Trophoblast cell (in vitro differentiated cells and primary cell): ENCODE results near the gene IL20RA.
"Not testable (repeated sequence)": the region's sequence is repeated elsewhere in the genome, so short reads cannot be mapped to it uniquely, and the experiment has no call there.

Experiments
- DNase-seq, 2 donors: peaks; one replicate each; pipeline ENCODE4 v3.0.0-alpha.2; 2016
- H2AFZ ChIP-seq: 2 replicates; pipeline ENCODE4 v1.6.1; 2013; ENCODE audit warnings: low read length, moderate library complexity, mild to moderate bottlenecking; ENCODE audit not compliant: insufficient read depth, poor library complexity
- H2AK5ac ChIP-seq: 2 replicates; pipeline ENCODE4 v1.6.1; 2013; ENCODE audit warnings: mild to moderate bottlenecking, low read length
- H2BK120ac ChIP-seq: 2 replicates; pipeline ENCODE4 v1.6.1; 2013; ENCODE audit warnings: low read length, mild to moderate bottlenecking, moderate library complexity; ENCODE audit not compliant: insufficient read depth, poor library complexity
- H2BK12ac ChIP-seq: 2 replicates; pipeline ENCODE4 v1.6.1; 2013; ENCODE audit warnings: mild to moderate bottlenecking, low read length, moderate library complexity
- H2BK5ac ChIP-seq: 2 replicates; pipeline ENCODE4 v1.6.1; 2013; ENCODE audit warnings: low read length, low read depth, moderate library complexity, mild to moderate bottlenecking; ENCODE audit not compliant: poor library complexity
- H3K14ac ChIP-seq: 2 replicates; pipeline ENCODE4 v1.6.1; 2013; ENCODE audit warnings: mild to moderate bottlenecking, low read length
- H3K18ac ChIP-seq: 2 replicates; pipeline ENCODE4 v1.6.1; 2013; ENCODE audit warnings: mild to moderate bottlenecking, low read length
- H3K23ac ChIP-seq: 2 replicates; pipeline ENCODE4 v1.6.1; 2013; ENCODE audit warnings: low read length
- H3K27ac ChIP-seq: 2 replicates; pipeline ENCODE4 v1.5.1; 2013; ENCODE audit warnings: low read depth, mild to moderate bottlenecking, inconsistent platforms, low read length, moderate library complexity
- H3K27me3 ChIP-seq: 2 replicates; pipeline ENCODE4 v1.6.1; 2013; ENCODE audit warnings: inconsistent platforms, mild to moderate bottlenecking, low read length, moderate library complexity; ENCODE audit not compliant: insufficient read depth
- H3K36me3 ChIP-seq, 2 experiments: 1 replicate in 1 of 2; 2 replicates in 1 of 2; pipeline ENCODE4 v1.6.1; 2013; ENCODE audit warnings: low read length in 2 of 2, mild to moderate bottlenecking in 2 of 2, moderate library complexity in 1 of 2; ENCODE audit not compliant: insufficient read depth in 2 of 2, control insufficient read depth in 1 of 2
- H3K4ac ChIP-seq: 2 replicates; pipeline ENCODE4 v1.6.1; 2013; ENCODE audit warnings: low read depth, mild to moderate bottlenecking, low read length, moderate library complexity
- H3K4me1 ChIP-seq, 2 experiments: 1 replicate in 1 of 2; 2 replicates in 1 of 2; pipeline ENCODE4 v1.6.1; 2013; ENCODE audit warnings: low read length in 2 of 2, mild to moderate bottlenecking in 2 of 2, moderate library complexity in 1 of 2; ENCODE audit not compliant: insufficient read depth in 2 of 2, control insufficient read depth in 1 of 2
- H3K4me2 ChIP-seq: 2 replicates; pipeline ENCODE4 v1.6.1; 2013; ENCODE audit warnings: inconsistent platforms, mild to moderate bottlenecking, low read length, moderate library complexity
- H3K4me3 ChIP-seq: 2 replicates; pipeline ENCODE4 v1.5.1; 2013; ENCODE audit warnings: mild to moderate bottlenecking, low read depth, low read length, inconsistent platforms
- H3K79me1 ChIP-seq: one replicate; pipeline ENCODE4 v1.6.1; 2013; ENCODE audit warnings: low read length
- H3K79me2 ChIP-seq: 2 replicates; pipeline ENCODE4 v1.6.1; 2013; ENCODE audit warnings: low read length, mild to moderate bottlenecking; ENCODE audit not compliant: control insufficient read depth, insufficient read depth, poor library complexity
- H3K9ac ChIP-seq: 2 replicates; pipeline ENCODE4 v1.6.1; 2013; ENCODE audit warnings: mild to moderate bottlenecking, low read length
- H3K9me3 ChIP-seq: 2 replicates; pipeline ENCODE4 v1.6.1; 2013; ENCODE audit warnings: low read depth, mild to moderate bottlenecking, control low read depth, inconsistent platforms, low read length; ENCODE audit not compliant: insufficient read depth
- H4K12ac ChIP-seq: 2 replicates; pipeline ENCODE4 v1.6.1; 2013; ENCODE audit warnings: low read depth, mild to moderate bottlenecking, low read length, moderate library complexity
- H4K8ac ChIP-seq: 2 replicates; pipeline ENCODE4 v1.6.1; 2013; ENCODE audit warnings: low read depth, mild to moderate bottlenecking, low read length, moderate library complexity
- H4K91ac ChIP-seq: one replicate; pipeline ENCODE4 v1.6.1; 2013; ENCODE audit warnings: low read depth, mild to moderate bottlenecking, low read length, moderate library complexity
- WGBS: extraction: QIAGEN DNeasy Blood & Tissue Kit; methylation state at CpG from one replicate; pipeline ENCODE4 v1.1.7; 2013; ENCODE audit warnings: missing lambda C conversion rate; ENCODE audit not compliant: insufficient read length, insufficient coverage; ENCODE audit errors: extremely low coverage; 5-methylcytosine and 5-hydroxymethylcytosine counted together

Gene IL20RA

GRCh38 chr6:136962661-136963060, 82.1 kb downstream of the IL20RA start:
- Histone ChIP-seq H2AK5ac (no peak overlapping the region), H2BK12ac (no peak overlapping the region)
- no CpG with 5 or more reads among the region's 4 CpGs for WGBS

GRCh38 chr6:136961848-136962247, 82.9 kb downstream of the IL20RA start:
- H4K91ac ChIP-seq = no peak overlapping the region

More at GRCh38 chr6:136962661-136963060, 82.1 kb downstream of the IL20RA start:
- Histone ChIP-seq H4K12ac (no peak overlapping the region), H4K8ac (no peak overlapping the region), H3K79me2 (no peaks in the 10 kb centered on the region), H3K4me3 (no peak overlapping the region), H3K36me3 (no peaks in the 10 kb centered on the region), H3K23ac (no peak overlapping the region), H2AFZ (no peak overlapping the region), H3K9ac (no peak overlapping the region), H3K18ac (no peak overlapping the region), H3K4me2 (no peak overlapping the region), H2BK120ac (no peak overlapping the region), H3K27ac (no peak overlapping the region), H4K91ac (no peak overlapping the region), H2BK5ac (no peak overlapping the region), H3K9me3 (no peaks in the 10 kb centered on the region), H3K79me1 (peaks cover 21% of the 10 kb centered on the region), H3K27me3 (no peaks in the 10 kb centered on the region), H3K14ac (no peak overlapping the region), H3K4ac (no peak overlapping the region), H3K4me1 (peaks cover 8 to 20% of the 10 kb centered on the region in 2 experiments)
- peak in 1 of 2 donors; percentile 26 for DNase-seq

DNA sequence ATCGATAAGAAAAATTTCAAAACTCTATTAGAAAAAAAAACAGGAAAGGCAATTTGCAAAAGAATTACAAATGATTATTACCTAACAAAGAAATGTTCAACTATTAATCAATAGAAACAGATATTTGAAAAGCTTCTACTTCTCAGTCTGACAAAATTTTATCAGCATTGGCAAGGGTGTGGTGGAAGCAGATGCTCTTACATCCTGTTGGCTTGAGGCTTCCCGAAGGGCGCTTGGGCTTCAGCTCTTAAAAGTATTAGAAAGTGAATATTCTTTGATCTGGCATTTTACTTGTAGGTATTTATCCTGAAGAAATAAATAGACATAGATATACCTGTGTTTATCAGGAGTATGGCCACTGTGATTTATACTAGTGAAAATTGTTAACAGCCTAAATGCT, 84.0 kb downstream of the IL20RA start:
- no peak overlapping the region for H2AFZ ChIP-seq
- H2AK5ac ChIP-seq = no peak overlapping the region
- H2BK5ac ChIP-seq = no peak overlapping the region
- no peak overlapping the region for H2BK120ac ChIP-seq
- H3K18ac ChIP-seq = no peak overlapping the region
- H4K91ac ChIP-seq = no peak overlapping the region
- H4K8ac ChIP-seq = no peak overlapping the region
- H3K36me3 ChIP-seq = no peaks in the 10 kb centered on the region
- H3K4ac ChIP-seq = no peak overlapping the region
- H2BK12ac ChIP-seq = no peak overlapping the region
- no peak overlapping the region for H3K9ac ChIP-seq
- H3K79me1 ChIP-seq = peaks cover 21% of the 10 kb centered on the region
- no peaks in the 10 kb centered on the region for H3K79me2 ChIP-seq
- no CpG with 5 or more reads among the region's 3 CpGs for WGBS
- H3K9me3 ChIP-seq = no peaks in the 10 kb centered on the region
- H3K4me1 ChIP-seq = peaks cover 10 to 20% of the 10 kb centered on the region in 2 experiments
- H4K12ac ChIP-seq = no peak overlapping the region
- H3K27ac ChIP-seq = no peak overlapping the region
- H3K4me2 ChIP-seq = no peak overlapping the region
- no peak overlapping the region for H3K4me3 ChIP-seq
- H3K27me3 ChIP-seq = no peaks in the 10 kb centered on the region
- no peak overlapping the region for H3K14ac ChIP-seq
- no peak overlapping the region for H3K23ac ChIP-seq
- DNase-seq = no peak

More at GRCh38 chr6:136961848-136962247, 82.9 kb downstream of the IL20RA start:
- Histone ChIP-seq H2AK5ac (no peak overlapping the region), H3K18ac (no peak overlapping the region), H2BK12ac (no peak overlapping the region), H4K12ac (no peak overlapping the region), H3K27ac (no peak overlapping the region), H3K4me2 (no peak overlapping the region), H3K4me3 (no peak overlapping the region), H3K9ac (no peak overlapping the region), H3K79me2 (no peaks in the 10 kb centered on the region), H3K14ac (peak overlapping the region; percentile 48), H2BK120ac (no peak overlapping the region), H3K4me1 (peaks cover 10 to 20% of the 10 kb centered on the region in 2 experiments), H3K79me1 (peaks cover 21% of the 10 kb centered on the region), H2BK5ac (no peak overlapping the region), H3K36me3 (no peaks in the 10 kb centered on the region), H3K4ac (no peak overlapping the region), H2AFZ (no peak overlapping the region), H4K8ac (no peak overlapping the region), H3K23ac (no peak overlapping the region), H3K9me3 (no peaks in the 10 kb centered on the region), H3K27me3 (no peaks in the 10 kb centered on the region)
- no CpG with 5 or more reads among the region's 5 CpGs for WGBS
- no peak for DNase-seq

GRCh38 chr6:136959935-136960334, 84.8 kb downstream of the IL20RA start:
- peaks cover 21% of the 10 kb centered on the region for H3K79me1 ChIP-seq
- H3K18ac ChIP-seq, H3K79me2 ChIP-seq, H3K27me3 ChIP-seq, H3K9me3 ChIP-seq, H3K36me3 ChIP-seq, H3K9ac ChIP-seq, H2AFZ ChIP-seq, H3K4me3 ChIP-seq, H3K23ac ChIP-seq, H2AK5ac ChIP-seq, H4K12ac ChIP-seq: not testable (repeated sequence)
- H2BK5ac ChIP-seq = peak overlapping the region; percentile 44
- H2BK12ac ChIP-seq = peak overlapping the region; percentile 58
- WGBS = no CpG with 5 or more reads among the region's 6 CpGs
- H4K91ac ChIP-seq = peak overlapping the region; percentile 46
- peaks cover 10 to 19% of the 10 kb centered on the region in 2 experiments for H3K4me1 ChIP-seq
- H3K14ac ChIP-seq = peak overlapping the region; percentile 15
- DNase-seq = peak in 1 of 2 donors; percentile 11
- peak overlapping the region; percentile 3 for H3K4ac ChIP-seq
- H3K4me2 ChIP-seq = peak overlapping the region; percentile 54
- H3K27ac ChIP-seq = peak overlapping the region; percentile 84
- H4K8ac ChIP-seq = peak overlapping the region; percentile 7
- peak overlapping the region; percentile 27 for H2BK120ac ChIP-seq
